ENCODE results near the gene GPR158. TPM values are rescaled to one million over a fixed set of nuclear protein-coding genes. Genes with fewer than 3 reads are reported as not detected.

The GPR158 gene
- total and polyA plus RNA-seq, 4 donors, result 0.02 to 0.97 TPM; not detected in 2

GRCh38 chr10:25245165-25245564, 70.4 kb downstream of the GPR158 start:
- Histone ChIP-seq H3K27me3 (ENCODE audit: control insufficient read depth in 3 of 3, insufficient read depth in 3 of 3, low read length in 2 of 3) (no peaks in the 10 kb centered on the region), H3K27ac (ENCODE audit: low read depth in 1 of 2, low read length in 1 of 2) (no peak overlapping the region), H3K9ac (ENCODE audit: insufficient read depth in 1 of 2, low read length in 2 of 2) (no peak overlapping the region), H3K4me3 (no peak overlapping the region), H3K9me3 (ENCODE audit: control insufficient read depth in 4 of 4, insufficient read depth in 3 of 4, low read length in 3 of 4) (no peaks in the 10 kb centered on the region), H3K36me3 (ENCODE audit: control insufficient read depth in 4 of 4, insufficient read depth in 4 of 4, low read length in 4 of 4) (no peaks in the 10 kb centered on the region), H3K4me1 (ENCODE audit: control insufficient read depth in 5 of 5, insufficient read depth in 5 of 5, low read length in 5 of 5) (no peaks in the 10 kb centered on the region)
- TF ChIP-seq CTCF (IDR thresholded peaks at IDR 0.05; ENCODE audit: control extremely low read depth, extremely low read depth), result no peak
- no peak for ATAC-seq (ENCODE audit: insufficient read depth, low FRiP score)
- no peak for DNase-seq
- WGBS, 2 donors, result 73 to 79% methylated on average over 1 of the region's 1 CpG

- no peaks in the 10 kb centered on the region for H3K4me1 ChIP-seq (ENCODE audit: control insufficient read depth in 5 of 5, insufficient read depth in 5 of 5, low read length in 5 of 5)
- H3K27me3 ChIP-seq (ENCODE audit: control insufficient read depth in 3 of 3, insufficient read depth in 3 of 3, low read length in 2 of 3), result no peaks in the 10 kb centered on the region
- no peaks in the 10 kb centered on the region for H3K36me3 ChIP-seq (ENCODE audit: control insufficient read depth in 4 of 4, insufficient read depth in 4 of 4, low read length in 4 of 4)
- WGBS, 2 donors, result 86 to 88% methylated on average over 5 of the region's 5 CpGs
- DNase-seq (no peak), ATAC-seq (ENCODE audit: insufficient read depth, low FRiP score) (no peak)
- H3K4me3 ChIP-seq, result no peak overlapping the region
- no peaks in the 10 kb centered on the region for H3K9me3 ChIP-seq (ENCODE audit: control insufficient read depth in 4 of 4, insufficient read depth in 3 of 4, low read length in 3 of 4)
- H3K27ac ChIP-seq (ENCODE audit: low read depth in 1 of 2, low read length in 1 of 2), result no peak overlapping the region
- no peak for TF ChIP-seq CTCF (IDR thresholded peaks at IDR 0.05; ENCODE audit: control extremely low read depth, extremely low read depth)
- H3K9ac ChIP-seq (ENCODE audit: insufficient read depth in 1 of 2, low read length in 2 of 2), result no peak overlapping the region
These were observed 82.8 kb downstream of the GPR158 start for GRCh38 chr10:25257646-25258045.

GRCh38 chr10:25261110-25261509, 86.3 kb downstream of the GPR158 start:
- no peak for TF ChIP-seq CTCF (IDR thresholded peaks at IDR 0.05; ENCODE audit: control extremely low read depth, extremely low read depth)
- Histone ChIP-seq H3K9ac (ENCODE audit: insufficient read depth in 1 of 2, low read length in 2 of 2) (no peak overlapping the region), H3K4me3 (no peak overlapping the region), H3K4me1 (ENCODE audit: control insufficient read depth in 5 of 5, insufficient read depth in 5 of 5, low read length in 5 of 5) (no peaks in the 10 kb centered on the region), H3K36me3 (ENCODE audit: control insufficient read depth in 4 of 4, insufficient read depth in 4 of 4, low read length in 4 of 4) (no peaks in the 10 kb centered on the region), H3K9me3 (ENCODE audit: control insufficient read depth in 4 of 4, insufficient read depth in 3 of 4, low read length in 3 of 4) (no peaks in the 10 kb centered on the region), H3K27me3 (ENCODE audit: control insufficient read depth in 3 of 3, insufficient read depth in 3 of 3, low read length in 2 of 3) (no peaks in the 10 kb centered on the region), H3K27ac (ENCODE audit: low read depth in 1 of 2, low read length in 1 of 2) (no peak overlapping the region)
- no peak for DNase-seq
- WGBS, 2 donors, result 63 to 71% methylated on average over 2 of the region's 2 CpGs
- ATAC-seq (ENCODE audit: insufficient read depth, low FRiP score), result no peak

- 86 to 94% methylated on average over 5 of the region's 5 CpGs for WGBS, 2 donors
- ATAC-seq (ENCODE audit: insufficient read depth, low FRiP score) (no peak), DNase-seq (no peak)
- Histone ChIP-seq H3K9me3 (ENCODE audit: control insufficient read depth in 4 of 4, insufficient read depth in 3 of 4, low read length in 3 of 4) (no peaks in the 10 kb centered on the region), H3K27me3 (ENCODE audit: control insufficient read depth in 3 of 3, insufficient read depth in 3 of 3, low read length in 2 of 3) (no peaks in the 10 kb centered on the region), H3K9ac (ENCODE audit: insufficient read depth in 1 of 2, low read length in 2 of 2) (no peak overlapping the region), H3K4me1 (ENCODE audit: control insufficient read depth in 5 of 5, insufficient read depth in 5 of 5, low read length in 5 of 5) (no peaks in the 10 kb centered on the region), H3K4me3 (no peak overlapping the region), H3K36me3 (ENCODE audit: control insufficient read depth in 4 of 4, insufficient read depth in 4 of 4, low read length in 4 of 4) (no peaks in the 10 kb centered on the region), H3K27ac (ENCODE audit: low read depth in 1 of 2, low read length in 1 of 2) (no peak overlapping the region)
- TF ChIP-seq CTCF (IDR thresholded peaks at IDR 0.05; ENCODE audit: control extremely low read depth, extremely low read depth), result no peak
These were observed 86.8 kb downstream of the GPR158 start for GRCh38 chr10:25261558-25261957.

All from lung (tissue), 12 donors.